HCT116 (cell line): ENCODE data around the gene ARHGEF10L. TPM values are rescaled to one million over a fixed set of nuclear protein-coding genes. Genes with fewer than 3 reads are reported as not detected.

Experiments used
- ATAC-seq: fragments of 200-7000 bp; cut with Tn5 transposase; 2 replicates; pipeline ENCODE4 v1.9.1; 2020; ENCODE audit warnings: mild to moderate bottlenecking, moderate library complexity
- BruUV-seq: library from RNA; stranded (reverse); fragments of 400-500 nt; replicated peaks from 2 replicates; lab custom pipeline; 2021; lab: Mats Ljungman, UMichigan
- CTCF ChIA-PET: fragments of 300-600 bp; sonication (Branson Sonifier 250); formaldehyde crosslinking; loops from one replicate; lab custom pipeline; 2021; ENCODE audit warnings: antibody characterized with exemption; lab: Charles Lee
- POLR2A ChIA-PET: fragments of 300-600, 350-600 bp; sonication (Branson Sonifier 250); formaldehyde crosslinking; loops from one replicate; lab custom pipeline; 2021; ENCODE audit warnings: antibody characterized with exemption; lab: Charles Lee
- RAD21 ChIA-PET, 2 experiments: fragments of 300-600 bp; sonication (Branson Sonifier 250); formaldehyde crosslinking; loops; one replicate each; lab custom pipeline; 2023; ENCODE audit warnings: low total read pairs in 2 of 2; ENCODE audit not compliant: uncharacterized antibody in 2 of 2, unreplicated experiment in 2 of 2, low non-redundant PET in 1 of 2; lab: Charles Lee
- DNase-seq: peaks from one replicate; pipeline ENCODE4 v3.0.0-alpha.2; 2010; ENCODE audit warnings: low read depth, low spot score
- H2AFZ ChIP-seq: fragments of 200-600 bp; shearing (Covaris generic), sonication (generic); 2 replicates; pipeline ENCODE4 v1.6.1; 2017; ENCODE audit warnings: low read depth, mixed run types, mixed read lengths, antibody characterized with exemption, low read length; ENCODE audit not compliant: poor library complexity, severe bottlenecking
- H3K27ac ChIP-seq: 2 replicates; pipeline ENCODE4 v1.5.1; 2012; ENCODE audit warnings: low read depth, low read length
- H3K27me3 ChIP-seq: fragments of 200-600 bp; sonication (generic); 2 replicates; pipeline ENCODE4 v1.6.1; 2016; ENCODE audit warnings: mixed run types, low read length, mixed read lengths; ENCODE audit not compliant: insufficient read depth
- H3K36me3 ChIP-seq, 2 experiments: fragments of 200-500 bp in 1 of 2; fragments of 200-600 bp in 1 of 2; sonication (Bioruptor generic) in 1 of 2; sonication (generic) in 1 of 2; 2 replicates each; pipeline versions ENCODE4 v1.5.1 to v1.6.1; 2014 to 2016; ENCODE audit warnings: low read length in 2 of 2, inconsistent platforms in 1 of 2, mixed read lengths in 1 of 2, mixed run types in 1 of 2; ENCODE audit not compliant: insufficient read depth in 2 of 2, control insufficient read depth in 1 of 2
- H3K4me1 ChIP-seq, 2 experiments: fragments of 200-600 bp in 1 of 2; sonication (generic) in 1 of 2; 2 replicates each; pipeline versions ENCODE4 v1.5.1 to v1.6.1; 2012 to 2017; ENCODE audit warnings: low read length in 2 of 2, inconsistent platforms in 1 of 2, mild to moderate bottlenecking in 1 of 2, mixed read lengths in 1 of 2, mixed run types in 1 of 2, moderate library complexity in 1 of 2; ENCODE audit not compliant: insufficient read depth in 2 of 2, control insufficient read depth in 1 of 2
- H3K4me2 ChIP-seq: fragments of 200-600 bp; sonication (generic); 2 replicates; pipeline ENCODE4 v1.6.1; 2017; ENCODE audit warnings: mixed run types, low read length, mixed read lengths
- H3K4me3 ChIP-seq, 2 experiments: fragments of 200-600 bp in 1 of 2; sonication (generic) in 1 of 2; replicated peaks in 1 of 2; 2 replicates each; pipeline ENCODE4 v1.5.1; 2011 to 2016; ENCODE audit warnings: low read length in 2 of 2, control low read depth in 1 of 2, low read depth in 1 of 2, mild to moderate bottlenecking in 1 of 2, mixed read lengths in 1 of 2, mixed run types in 1 of 2
- H3K79me2 ChIP-seq: fragments of 200-600 bp; sonication (generic); 2 replicates; pipeline ENCODE4 v1.6.1; 2017; ENCODE audit warnings: mild to moderate bottlenecking, mixed run types, low read length, moderate library complexity, mixed read lengths; ENCODE audit not compliant: insufficient read depth
- H3K9ac ChIP-seq: fragments of 200-600 bp; sonication (generic); 2 replicates; pipeline ENCODE4 v1.6.1; 2016; ENCODE audit warnings: low read length, mixed read lengths
- H3K9me2 ChIP-seq: fragments of 200-600 bp; sonication (generic), shearing (Covaris generic); 2 replicates; pipeline ENCODE4 v1.6.1; 2017; ENCODE audit warnings: mixed run types, mild to moderate bottlenecking, moderate library complexity; ENCODE audit not compliant: insufficient read depth
- H3K9me3 ChIP-seq, 2 experiments: fragments of 200-500 bp in 1 of 2; fragments of 200-600 bp in 1 of 2; sonication (Bioruptor generic) in 1 of 2; sonication (generic) in 1 of 2; 2 replicates each; pipeline ENCODE4 v1.6.1; 2014 to 2017; ENCODE audit warnings: low read length in 2 of 2, mixed read lengths in 2 of 2, inconsistent platforms in 1 of 2, low read depth in 1 of 2, mild to moderate bottlenecking in 1 of 2, mixed run types in 1 of 2, moderate library complexity in 1 of 2; ENCODE audit not compliant: control insufficient read depth in 1 of 2, insufficient read depth in 1 of 2
- H4K20me1 ChIP-seq: fragments of 200-600 bp; sonication (generic), shearing (Covaris generic); 2 replicates; pipeline ENCODE4 v1.6.1; 2017; ENCODE audit warnings: mixed run types, mild to moderate bottlenecking, moderate library complexity; ENCODE audit not compliant: insufficient read depth
- EGR1 ChIP-seq: IDR thresholded peaks from 2 replicates; pipeline ENCODE4 v1.6.1; 2012; ENCODE audit warnings: low read depth
- POLR2AphosphoS5 ChIP-seq: IDR thresholded peaks from 2 replicates; pipeline ENCODE4 v1.6.1; 2011; ENCODE audit warnings: mild to moderate bottlenecking, low read depth, low read length, moderate library complexity
- SP1 ChIP-seq: IDR thresholded peaks from 2 replicates; pipeline ENCODE4 v1.6.1; 2012; ENCODE audit warnings: low read depth
- SRF ChIP-seq: IDR thresholded peaks from 2 replicates; pipeline ENCODE4 v1.6.1; 2012; ENCODE audit warnings: low read depth
- TCF7L2 ChIP-seq: IDR thresholded peaks from 2 replicates; pipeline ENCODE4 v1.7.0; 2011; ENCODE audit warnings: borderline replicate concordance, inconsistent platforms; ENCODE audit not compliant: insufficient read depth, insufficient read length; ENCODE audit errors: extremely low read depth
- ZFX ChIP-seq: fragments of 450-650 bp; IDR thresholded peaks from 2 replicates; pipeline ENCODE4 v1.6.1; 2017
- ZNF274 ChIP-seq: fragments of 200-500 bp; sonication (Bioruptor generic); IDR thresholded peaks from 2 replicates; pipeline ENCODE4 v1.6.1; 2014; ENCODE audit warnings: mild to moderate bottlenecking, low read depth, low read length, inconsistent platforms
- intact Hi-C: fragments of 100-400 bp; cut with micrococcal nuclease; formaldehyde crosslinking; loops from 2 replicates; pipeline ENCODE4 v1.10.0; 2022
- total RNA-seq: library from RNA; stranded (reverse); gene quantifications from one replicate; pipeline ENCODE4 v1.2.1, GENCODE V29; 2021; ENCODE audit not compliant: unreplicated experiment
- TF ChIP-seq, protein P1 (sequence below): IDR thresholded peaks from 2 replicates; pipeline ENCODE4 v1.6.1; 2012; ENCODE audit warnings: low read depth
- TF ChIP-seq, protein P2 (sequence below): IDR thresholded peaks from 2 replicates; pipeline ENCODE4 v1.6.1; 2012
- TF ChIP-seq, protein P3 (sequence below), 3 experiments: fragments of 200-600 bp in 1 of 3; sonication (generic) in 1 of 3; IDR thresholded peaks in 2 of 3; conservative IDR thresholded peaks in 1 of 3; 2 replicates each; pipeline ENCODE4 v1.5.1; 2012 to 2017; ENCODE audit warnings: low read depth in 2 of 3, low read length in 2 of 3, antibody characterized with exemption in 1 of 3, borderline replicate concordance in 1 of 3, control low read depth in 1 of 3, mild to moderate bottlenecking in 1 of 3, mixed read lengths in 1 of 3, mixed run types in 1 of 3, moderate library complexity in 1 of 3; ENCODE audit not compliant: insufficient read depth in 1 of 3

ARHGEF10L gene
- total RNA-seq, 1 experiment from 2014 or later, result 14.7 TPM

DNA sequence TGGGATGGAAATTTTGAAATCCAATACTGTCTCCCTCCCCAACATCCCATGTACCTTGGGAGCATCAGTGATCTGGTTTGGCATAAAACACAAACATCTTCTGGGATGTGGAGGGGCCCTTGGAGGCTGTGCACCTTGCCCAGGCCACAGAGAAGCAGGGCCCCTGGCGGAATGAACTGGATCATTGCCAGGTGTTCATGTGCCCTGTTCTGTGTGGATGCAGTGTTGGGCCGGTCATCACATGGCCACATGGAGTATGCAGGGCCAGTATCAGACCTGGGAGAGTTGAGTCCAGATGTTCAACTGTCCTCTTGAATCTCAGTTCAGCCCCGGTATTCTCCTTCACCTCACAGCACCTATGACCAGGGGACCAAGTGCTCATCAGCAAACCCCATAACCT is 26.9 kb downstream of the ARHGEF10L start:
- no peaks in the 10 kb centered on the region for H3K9me2 ChIP-seq
- H3K9me3 ChIP-seq, result no peaks in the 10 kb centered on the region
- H3K27me3 ChIP-seq, result no peaks in the 10 kb centered on the region
- CTCF ChIA-PET, result no interaction called here
- H3K27ac ChIP-seq, result no peak overlapping the region
- no peaks in the 10 kb centered on the region for H4K20me1 ChIP-seq
- H3K4me1 ChIP-seq, result peaks cover 44% of the 10 kb centered on the region in 2 experiments
- ATAC-seq (no peak), DNase-seq (no peak)
- H3K9ac ChIP-seq, result no peak overlapping the region
- H3K79me2 ChIP-seq, result peaks cover 23% of the 10 kb centered on the region; the same call in 1 of the 2 replicates
- TF ChIP-seq, protein P1, sequence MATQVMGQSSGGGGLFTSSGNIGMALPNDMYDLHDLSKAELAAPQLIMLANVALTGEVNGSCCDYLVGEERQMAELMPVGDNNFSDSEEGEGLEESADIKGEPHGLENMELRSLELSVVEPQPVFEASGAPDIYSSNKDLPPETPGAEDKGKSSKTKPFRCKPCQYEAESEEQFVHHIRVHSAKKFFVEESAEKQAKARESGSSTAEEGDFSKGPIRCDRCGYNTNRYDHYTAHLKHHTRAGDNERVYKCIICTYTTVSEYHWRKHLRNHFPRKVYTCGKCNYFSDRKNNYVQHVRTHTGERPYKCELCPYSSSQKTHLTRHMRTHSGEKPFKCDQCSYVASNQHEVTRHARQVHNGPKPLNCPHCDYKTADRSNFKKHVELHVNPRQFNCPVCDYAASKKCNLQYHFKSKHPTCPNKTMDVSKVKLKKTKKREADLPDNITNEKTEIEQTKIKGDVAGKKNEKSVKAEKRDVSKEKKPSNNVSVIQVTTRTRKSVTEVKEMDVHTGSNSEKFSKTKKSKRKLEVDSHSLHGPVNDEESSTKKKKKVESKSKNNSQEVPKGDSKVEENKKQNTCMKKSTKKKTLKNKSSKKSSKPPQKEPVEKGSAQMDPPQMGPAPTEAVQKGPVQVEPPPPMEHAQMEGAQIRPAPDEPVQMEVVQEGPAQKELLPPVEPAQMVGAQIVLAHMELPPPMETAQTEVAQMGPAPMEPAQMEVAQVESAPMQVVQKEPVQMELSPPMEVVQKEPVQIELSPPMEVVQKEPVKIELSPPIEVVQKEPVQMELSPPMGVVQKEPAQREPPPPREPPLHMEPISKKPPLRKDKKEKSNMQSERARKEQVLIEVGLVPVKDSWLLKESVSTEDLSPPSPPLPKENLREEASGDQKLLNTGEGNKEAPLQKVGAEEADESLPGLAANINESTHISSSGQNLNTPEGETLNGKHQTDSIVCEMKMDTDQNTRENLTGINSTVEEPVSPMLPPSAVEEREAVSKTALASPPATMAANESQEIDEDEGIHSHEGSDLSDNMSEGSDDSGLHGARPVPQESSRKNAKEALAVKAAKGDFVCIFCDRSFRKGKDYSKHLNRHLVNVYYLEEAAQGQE, result no peak
- TF ChIP-seq SP1 (no peak), EGR1 (no peak), ZNF274 (no peak), ZFX (no peak), SRF (no peak), TCF7L2 (no peak), POLR2AphosphoS5 (no peak)
- TF ChIP-seq, protein P2, sequence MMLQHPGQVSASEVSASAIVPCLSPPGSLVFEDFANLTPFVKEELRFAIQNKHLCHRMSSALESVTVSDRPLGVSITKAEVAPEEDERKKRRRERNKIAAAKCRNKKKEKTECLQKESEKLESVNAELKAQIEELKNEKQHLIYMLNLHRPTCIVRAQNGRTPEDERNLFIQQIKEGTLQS, result no peak
- TF ChIP-seq, protein P3, sequence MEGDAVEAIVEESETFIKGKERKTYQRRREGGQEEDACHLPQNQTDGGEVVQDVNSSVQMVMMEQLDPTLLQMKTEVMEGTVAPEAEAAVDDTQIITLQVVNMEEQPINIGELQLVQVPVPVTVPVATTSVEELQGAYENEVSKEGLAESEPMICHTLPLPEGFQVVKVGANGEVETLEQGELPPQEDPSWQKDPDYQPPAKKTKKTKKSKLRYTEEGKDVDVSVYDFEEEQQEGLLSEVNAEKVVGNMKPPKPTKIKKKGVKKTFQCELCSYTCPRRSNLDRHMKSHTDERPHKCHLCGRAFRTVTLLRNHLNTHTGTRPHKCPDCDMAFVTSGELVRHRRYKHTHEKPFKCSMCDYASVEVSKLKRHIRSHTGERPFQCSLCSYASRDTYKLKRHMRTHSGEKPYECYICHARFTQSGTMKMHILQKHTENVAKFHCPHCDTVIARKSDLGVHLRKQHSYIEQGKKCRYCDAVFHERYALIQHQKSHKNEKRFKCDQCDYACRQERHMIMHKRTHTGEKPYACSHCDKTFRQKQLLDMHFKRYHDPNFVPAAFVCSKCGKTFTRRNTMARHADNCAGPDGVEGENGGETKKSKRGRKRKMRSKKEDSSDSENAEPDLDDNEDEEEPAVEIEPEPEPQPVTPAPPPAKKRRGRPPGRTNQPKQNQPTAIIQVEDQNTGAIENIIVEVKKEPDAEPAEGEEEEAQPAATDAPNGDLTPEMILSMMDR (IDR thresholded peaks at IDR 0.05 in 2 of 3, conservative IDR thresholded peaks at IDR 0.05 in 1 of 3; ENCODE audit: borderline replicate concordance in 1 of 3, insufficient read depth in 1 of 3, low read depth in 2 of 3, low read length in 2 of 3), result no peak
- H2AFZ ChIP-seq, result no peak overlapping the region
- BruUV-seq, result no TSS peak
- intact Hi-C loops, result no loop called here
- H3K36me3 ChIP-seq, result no peaks in the 10 kb centered on the region
- no peak overlapping the region for H3K4me3 ChIP-seq
- H3K4me2 ChIP-seq, result no peak overlapping the region
- RAD21 ChIA-PET, result no interaction called here
- POLR2A ChIA-PET, result no interaction called here
